GM18499 (cell line): Measurements from ENCODE around the gene EML1.

Source experiments
- ATAC-seq: cut with Tn5 transposase; IDR thresholded peaks from one replicate; pipeline ENCODE4 v1.9.1; 2021; ENCODE audit warnings: moderate number of reproducible peaks; ENCODE audit not compliant: insufficient read depth, unreplicated experiment

Gene EML1

GRCh38 chr14:99817331-99817730 lies 24.1 kb downstream of the EML1 start:
- no peak for ATAC-seq

GRCh38 chr14:99818503-99819036 lies 25.4 kb downstream of the EML1 start:
- ATAC-seq: no peak

- no peak for ATAC-seq
Observed at GRCh38 chr14:99819514-99819913, 26.3 kb downstream of the EML1 start.

- ATAC-seq: no peak
Observed at GRCh38 chr14:99820702-99821331, 27.6 kb downstream of the EML1 start.

GRCh38 chr14:99821519-99822508 lies 28.6 kb downstream of the EML1 start:
- ATAC-seq: no peak

GRCh38 chr14:99822800-99823455 lies 29.7 kb downstream of the EML1 start:
- ATAC-seq: no peak

- no peak for ATAC-seq
Observed at GRCh38 chr14:99824776-99825175, 31.6 kb downstream of the EML1 start.

GRCh38 chr14:99829450-99829849 lies 36.2 kb downstream of the EML1 start:
- ATAC-seq: no peak

GRCh38 chr14:99831303-99831702 lies 38.1 kb downstream of the EML1 start:
- no peak for ATAC-seq

- no peak for ATAC-seq
Observed at GRCh38 chr14:99831903-99832685, 38.9 kb downstream of the EML1 start.

GRCh38 chr14:99837822-99838221 lies 44.6 kb downstream of the EML1 start:
- ATAC-seq: no peak

- no peak for ATAC-seq
Observed at GRCh38 chr14:99838639-99839134, 45.5 kb downstream of the EML1 start.

GRCh38 chr14:99839696-99840095 lies 46.5 kb downstream of the EML1 start:
- ATAC-seq: no peak

- ATAC-seq: no peak
Observed at GRCh38 chr14:99840265-99840664, 47.1 kb downstream of the EML1 start.

GRCh38 chr14:99840774-99841305 lies 47.6 kb downstream of the EML1 start:
- no peak for ATAC-seq

- ATAC-seq: no peak
Observed at GRCh38 chr14:99841436-99842071, 48.3 kb downstream of the EML1 start.

- ATAC-seq: no peak
Observed at GRCh38 chr14:99842141-99842540, 48.9 kb downstream of the EML1 start.

- no peak for ATAC-seq
Observed at GRCh38 chr14:99846808-99847207, 53.6 kb downstream of the EML1 start.

GRCh38 chr14:99850709-99851108 lies 57.5 kb downstream of the EML1 start:
- no peak for ATAC-seq
